ENCODE data around the gene TMEM217. TPM values are rescaled to one million over a fixed set of nuclear protein-coding genes. Genes with fewer than 3 reads are reported as not detected.
A peak's percentile ranks its signal among the peaks of the same experiment; 100 is the strongest.

TMEM217 gene
- polyA plus RNA-seq, 4 donors: 1.3 to 1.6 (median 1.4) TPM

DNA sequence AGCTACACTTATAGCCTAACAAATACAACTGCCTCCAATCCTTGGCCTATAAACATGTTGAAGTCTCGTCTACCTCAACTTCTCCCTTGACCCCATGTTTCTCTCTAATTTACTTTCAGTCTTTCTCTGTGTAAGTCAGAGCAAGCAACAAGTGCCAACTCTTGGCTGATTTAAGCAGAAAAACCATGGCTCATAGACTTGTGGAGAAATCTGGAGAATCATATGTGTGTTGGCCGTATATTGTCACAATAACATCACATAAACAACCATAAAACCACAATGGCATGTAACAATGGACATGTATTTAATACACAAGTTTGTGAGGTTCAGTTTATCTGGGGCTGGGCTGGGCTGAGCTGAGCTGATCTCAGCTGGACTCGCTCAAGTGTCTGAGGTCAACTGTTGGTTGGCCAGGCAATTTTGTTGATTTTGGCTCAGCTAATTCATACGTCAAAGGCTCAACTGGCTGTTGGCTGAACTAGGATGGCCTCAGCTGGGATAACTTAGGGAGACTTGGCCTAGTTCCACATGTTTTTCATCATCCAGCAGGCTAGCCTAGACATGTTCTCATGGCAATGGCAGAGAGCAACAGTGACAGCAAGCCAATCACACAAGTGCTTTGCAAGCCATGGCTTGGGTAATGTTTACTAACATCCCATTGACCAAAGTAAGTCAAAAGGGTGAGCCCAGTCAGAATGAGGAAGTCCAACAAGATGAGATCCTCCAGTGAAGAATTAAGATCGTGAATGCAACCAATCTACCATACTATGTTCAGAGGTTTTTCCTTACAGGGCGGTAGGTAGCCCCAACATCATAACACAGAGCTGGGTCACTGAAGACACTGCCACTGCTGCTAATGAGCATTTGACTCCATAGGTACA, 13.3 kb downstream of the TMEM217 start:
- DNase-seq (ENCODE audit: low read depth in 4 of 4, low spot score in 3 of 4): peak; percentile 86 to 87 (median 86)

DNA sequence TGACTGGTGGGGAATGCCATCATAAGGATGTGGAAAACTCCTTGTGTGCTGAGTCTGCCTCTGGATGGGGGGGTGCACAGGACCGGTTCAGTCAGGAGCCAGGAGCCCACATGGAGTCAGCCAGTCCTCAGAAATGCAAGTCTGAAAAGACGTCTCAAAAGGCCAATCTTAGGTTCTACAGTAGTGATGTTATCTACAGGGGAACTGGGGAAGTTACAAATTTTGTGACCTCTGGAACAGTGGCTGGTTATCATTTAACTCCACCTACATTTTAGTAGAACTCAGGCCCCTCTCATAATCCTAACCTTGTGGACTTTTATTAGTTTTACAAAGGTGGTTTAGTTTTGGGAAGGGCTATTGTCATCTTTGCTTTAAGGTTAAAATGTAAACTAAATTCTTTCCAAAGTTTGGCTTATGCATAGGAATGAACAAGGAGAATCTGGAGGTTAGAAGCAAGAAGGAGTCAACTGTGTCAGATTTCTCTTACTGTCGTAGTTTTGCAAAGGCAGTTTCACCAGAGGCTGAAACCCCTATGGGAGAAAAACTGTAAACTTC, 14.1 kb downstream of the TMEM217 start:
- no peak for DNase-seq (ENCODE audit: low read depth in 4 of 4, low spot score in 3 of 4)

DNA sequence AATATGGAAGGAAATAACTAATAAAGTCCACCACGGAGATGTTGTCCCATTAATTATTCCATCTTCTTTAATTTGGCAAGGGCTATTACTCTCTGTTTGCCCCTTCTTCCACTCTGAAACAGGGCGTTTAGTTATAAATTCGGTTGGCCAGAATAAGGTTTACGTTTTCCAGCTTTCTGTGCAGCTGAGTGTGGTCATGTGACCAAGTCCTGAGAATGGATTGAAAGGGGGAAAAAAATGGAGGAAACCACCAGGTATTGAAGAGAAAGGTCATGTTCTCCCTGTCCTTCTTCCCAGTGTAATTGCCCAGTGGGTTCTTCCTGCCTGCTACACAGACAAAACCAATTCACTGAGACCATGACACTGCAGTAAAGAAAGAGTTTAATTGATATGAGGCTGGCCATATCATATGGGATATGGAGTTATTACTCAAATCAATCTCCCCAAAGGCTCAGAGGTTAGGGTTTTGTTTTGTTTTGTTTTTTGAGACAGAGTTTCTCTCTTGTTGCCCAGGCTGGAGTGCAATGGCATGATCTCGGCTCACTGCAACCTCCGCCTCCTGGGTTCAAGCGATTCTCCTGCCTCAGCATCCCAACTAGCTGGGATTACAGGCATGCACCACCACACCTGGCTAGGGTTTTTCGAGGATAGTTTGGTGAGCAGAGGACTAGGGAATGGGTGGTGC, 14.7 kb downstream of the TMEM217 start:
- DNase-seq (ENCODE audit: low read depth in 4 of 4, low spot score in 3 of 4): no peak

DNA sequence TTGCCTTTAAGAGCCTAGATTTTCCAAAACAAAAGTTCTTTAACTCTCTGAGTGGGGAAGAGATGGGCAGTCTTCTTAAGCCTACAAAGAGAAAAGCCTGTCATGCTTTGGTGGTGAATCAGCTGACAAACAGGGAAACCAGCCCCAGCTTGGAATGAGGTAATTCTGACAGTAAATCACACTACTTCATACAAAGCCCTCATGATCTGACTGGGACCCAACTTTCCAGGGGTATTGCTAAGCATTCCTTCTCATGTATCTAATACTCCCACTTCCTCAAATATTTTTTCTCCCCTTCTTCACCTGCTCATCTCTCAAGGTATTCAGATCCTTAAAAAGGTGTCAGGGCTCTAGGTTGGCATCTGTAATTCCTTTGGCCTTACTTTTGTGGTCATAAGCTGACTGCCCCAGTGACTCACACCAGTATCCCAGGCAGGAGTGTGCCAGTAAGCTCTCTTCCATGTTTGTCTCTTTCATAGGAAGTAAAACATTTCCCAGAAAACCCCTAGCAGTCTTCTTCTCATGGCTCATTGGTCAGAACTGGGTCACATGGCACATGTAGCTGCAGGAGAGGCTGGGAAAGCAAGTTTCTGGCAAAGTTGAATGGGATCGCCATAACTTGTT, 15.4 kb downstream of the TMEM217 start:
- no peak for DNase-seq (ENCODE audit: low read depth in 4 of 4, low spot score in 3 of 4)

GRCh38 chr6:37241775-37242428, 16.0 kb downstream of the TMEM217 start:
- no peak for DNase-seq (ENCODE audit: low read depth in 4 of 4, low spot score in 3 of 4)

GRCh38 chr6:37241131-37241530, 16.8 kb downstream of the TMEM217 start:
- no peak for DNase-seq (ENCODE audit: low read depth in 4 of 4, low spot score in 3 of 4)

DNA sequence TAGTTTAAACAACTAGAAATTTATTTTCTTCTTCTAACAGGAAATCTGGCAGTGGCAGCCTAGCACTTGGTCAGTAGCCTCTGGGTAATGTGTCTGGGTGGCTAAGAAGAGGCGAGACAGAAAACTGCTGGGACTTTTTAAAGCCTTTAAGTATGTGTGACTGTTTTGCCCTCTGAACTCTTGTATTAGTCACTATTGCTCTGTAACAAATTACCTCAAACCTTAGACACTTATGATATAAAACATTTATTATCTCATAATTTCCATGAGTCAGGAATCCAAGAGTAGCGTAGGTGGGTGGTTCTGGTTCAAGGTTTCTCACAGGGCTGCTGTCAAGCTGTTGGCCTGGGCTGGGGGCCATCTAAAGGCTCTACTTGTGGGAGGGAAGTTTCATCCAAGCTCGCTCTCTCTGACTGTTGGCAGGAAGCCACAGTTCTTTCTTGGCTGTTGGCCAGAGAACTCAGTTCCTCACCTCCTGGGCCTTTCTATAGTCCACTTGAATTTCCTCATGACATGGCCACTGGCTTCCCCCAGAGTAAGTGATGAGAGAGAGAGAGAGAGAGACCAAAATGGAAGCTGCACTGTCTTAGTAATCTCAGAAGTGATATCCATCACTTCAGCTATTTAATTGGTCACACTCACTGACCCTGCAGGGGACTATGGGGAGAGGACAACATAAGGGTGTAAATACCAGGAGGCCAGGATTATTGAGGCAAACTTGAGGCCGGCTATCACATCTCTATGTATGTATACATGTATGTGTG, 17.8 kb downstream of the TMEM217 start:
- peak; percentile 64 to 78 (median 68) for DNase-seq (ENCODE audit: low read depth in 4 of 4, low spot score in 3 of 4)

DNA sequence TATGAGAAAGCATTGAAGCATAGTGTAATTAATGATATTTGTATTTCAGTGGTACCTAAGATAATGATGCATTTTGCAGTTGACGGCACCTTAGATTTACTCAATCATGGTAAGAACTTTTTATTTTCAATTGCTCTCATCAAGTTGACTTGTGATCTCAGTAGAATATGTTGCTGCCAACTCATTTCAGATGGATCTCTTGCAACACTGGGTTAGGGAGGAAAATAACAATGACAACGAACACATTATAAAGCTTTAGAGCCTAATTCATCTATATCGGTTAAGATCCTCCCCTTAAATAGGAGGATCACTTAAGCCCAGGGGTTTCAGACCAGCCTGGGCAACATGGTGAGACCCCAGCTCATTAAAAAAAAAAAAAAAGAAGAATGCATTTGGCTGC, 18.4 kb downstream of the TMEM217 start:
- no peak for DNase-seq (ENCODE audit: low read depth in 4 of 4, low spot score in 3 of 4)

DNA sequence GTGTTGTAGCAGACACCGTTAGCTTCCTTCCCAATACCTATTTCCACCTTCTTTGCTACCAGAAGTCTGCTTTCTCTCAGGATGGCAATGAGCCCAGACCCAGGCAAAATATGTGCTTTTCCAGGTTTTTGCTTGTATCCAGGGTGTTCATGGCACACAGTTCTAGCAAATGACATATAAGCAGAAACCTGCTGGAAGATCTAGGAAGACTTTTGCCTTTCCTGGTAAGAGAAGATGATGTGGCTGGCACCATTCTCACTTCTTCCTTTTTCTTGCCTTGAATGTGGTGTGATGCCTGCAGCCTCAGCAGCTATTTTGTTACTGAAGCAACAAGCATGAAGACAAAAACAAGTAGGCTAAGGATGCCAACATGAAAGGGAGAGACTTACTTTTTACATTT, 19.6 kb downstream of the TMEM217 start:
- DNase-seq (ENCODE audit: low read depth in 4 of 4, low spot score in 3 of 4): no peak

- DNase-seq (ENCODE audit: low read depth in 4 of 4, low spot score in 3 of 4): no peak
Measured at GRCh38 chr6:37237789-37238188, 20.2 kb downstream of the TMEM217 start.

DNA sequence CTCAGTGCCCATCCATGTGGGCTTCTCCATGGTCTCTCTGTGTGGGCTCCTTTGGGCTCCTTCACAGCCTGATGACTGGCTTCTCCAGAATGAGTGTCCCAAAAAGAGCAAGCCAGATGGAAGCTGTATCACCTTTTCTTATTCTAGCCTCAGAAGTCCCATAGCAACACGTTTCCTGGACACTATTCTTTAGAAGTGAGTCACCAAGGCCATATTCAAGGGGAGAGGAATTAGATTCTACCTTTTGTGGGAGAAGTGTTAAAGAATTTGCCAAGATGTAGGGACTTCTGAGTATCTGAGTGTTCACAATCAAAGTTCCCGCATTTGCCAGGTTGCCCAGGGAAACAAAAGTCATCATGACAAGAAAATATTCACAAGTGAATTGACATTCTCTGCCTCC, 21.0 kb downstream of the TMEM217 start:
- no peak for DNase-seq (ENCODE audit: low read depth in 4 of 4, low spot score in 3 of 4)

GRCh38 chr6:37233541-37233940, 24.4 kb downstream of the TMEM217 start:
- no peak for DNase-seq (ENCODE audit: low read depth in 4 of 4, low spot score in 3 of 4)

DNA sequence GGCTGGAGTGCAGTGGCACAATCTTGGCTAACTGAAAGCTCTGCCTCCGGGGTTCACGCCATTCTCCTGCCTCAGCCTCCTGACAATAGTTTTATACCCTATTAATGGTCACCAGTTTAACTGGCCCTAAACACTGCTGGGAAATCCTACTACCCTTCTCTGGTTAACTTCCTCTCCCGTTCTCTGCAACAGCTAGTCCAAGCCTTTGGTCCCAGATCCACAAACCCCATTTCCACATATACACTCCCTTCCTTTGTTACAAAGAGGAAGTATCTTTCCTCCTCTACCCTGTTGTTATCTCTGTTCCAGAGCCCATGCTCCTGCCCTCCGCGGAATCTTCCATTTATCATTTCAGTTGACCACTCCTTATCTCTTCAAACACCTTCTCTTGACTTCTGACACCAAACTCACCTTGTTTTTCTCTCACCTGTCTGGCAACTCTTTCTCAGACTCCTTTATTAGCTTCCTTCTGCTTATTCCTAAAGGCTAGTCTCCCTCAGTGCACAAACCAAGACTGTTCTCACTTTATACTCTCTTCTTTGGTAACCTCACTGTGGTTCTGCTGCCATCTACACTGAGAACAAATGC, 25.4 kb downstream of the TMEM217 start:
- no peak for DNase-seq (ENCODE audit: low read depth in 4 of 4, low spot score in 3 of 4)

- DNase-seq (ENCODE audit: low read depth in 4 of 4, low spot score in 3 of 4): no peak
Measured at GRCh38 chr6:37230104-37230503, 27.8 kb downstream of the TMEM217 start.

GRCh38 chr6:37225350-37226169, 32.4 kb downstream of the TMEM217 start:
- DNase-seq (ENCODE audit: low read depth in 4 of 4, low spot score in 3 of 4): no peak

DNA sequence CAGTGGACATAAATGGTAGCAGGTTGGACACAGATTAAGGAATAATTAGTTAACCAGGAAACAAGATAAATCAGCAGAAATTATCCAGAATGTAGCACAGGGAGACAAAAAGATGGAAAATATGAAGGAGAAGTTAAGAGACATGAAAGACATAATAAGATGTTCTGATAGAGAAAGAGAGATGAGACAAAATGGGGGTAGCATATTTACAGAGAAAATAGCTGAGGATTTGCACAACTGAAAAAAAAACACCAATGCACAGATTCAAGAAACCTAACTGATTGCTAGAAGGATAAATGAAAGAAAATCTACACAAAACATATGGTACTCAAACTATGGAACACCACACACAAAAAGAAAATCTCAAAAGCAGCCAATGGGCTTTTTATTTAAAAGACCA, 35.0 kb downstream of the TMEM217 start:
- DNase-seq (ENCODE audit: low read depth in 4 of 4, low spot score in 3 of 4): no peak

DNA sequence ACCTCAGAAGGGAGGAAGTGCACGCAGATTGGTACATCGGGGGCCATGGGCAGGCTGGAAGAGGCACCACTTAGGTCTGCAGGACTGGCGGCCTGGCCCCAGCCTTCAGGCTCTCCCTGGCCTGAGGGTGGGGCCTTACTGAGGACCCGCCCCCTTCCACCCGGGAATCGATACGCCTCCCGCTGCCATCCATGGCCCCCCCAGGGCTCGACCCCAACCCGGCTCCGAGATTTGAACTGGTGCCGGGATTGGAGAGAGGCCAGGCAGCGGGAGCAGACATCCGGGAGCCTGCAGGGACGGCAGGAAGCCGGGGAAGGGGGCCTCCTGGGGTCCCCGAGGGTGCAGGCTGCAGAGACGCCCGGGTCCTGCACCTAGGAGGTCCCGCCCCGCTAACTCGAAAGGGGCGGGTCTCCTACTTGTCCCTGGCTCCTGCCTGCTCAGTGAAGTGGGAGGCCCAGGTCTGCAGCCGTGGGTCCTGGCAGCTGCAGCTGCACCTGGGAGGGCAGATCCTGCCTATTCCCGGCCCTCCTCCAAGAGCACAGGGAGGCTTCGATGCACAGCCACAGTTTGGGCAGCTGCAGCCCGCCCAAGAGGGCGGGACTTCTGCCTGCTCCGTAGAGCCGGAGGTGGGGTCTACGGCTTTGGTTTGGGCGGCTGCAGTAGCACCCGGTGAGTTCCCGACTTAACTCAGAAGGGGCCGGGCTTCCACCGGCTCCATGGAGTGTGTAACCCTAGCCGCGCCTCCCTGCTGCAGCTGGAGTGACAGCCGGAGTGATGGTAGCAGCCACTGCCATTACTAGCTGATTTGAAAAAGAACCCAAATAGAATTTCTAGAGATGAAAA, 35.6 kb downstream of the TMEM217 start:
- DNase-seq (ENCODE audit: low read depth in 4 of 4, low spot score in 3 of 4): peak; percentile 75 to 87 (median 78)

- DNase-seq (ENCODE audit: low read depth in 4 of 4, low spot score in 3 of 4): no peak
Measured at GRCh38 chr6:37221585-37222124, 36.3 kb downstream of the TMEM217 start.
